ENCODE results near the gene AFP. TPM values are rescaled to one million over a fixed set of nuclear protein-coding genes. Genes with fewer than 3 reads are reported as not detected.

AFP gene
- total and polyA plus RNA-seq, 2 of the 13 experiments (the other 11 are each of a cell fraction or from before 2014, with no cell fraction given): 9,434 to 13,105 TPM

- no peak for TF ChIP-seq ZNF224 (CRISPR knock-in tag; IDR thresholded peaks at IDR 0.05)
- TF ChIP-seq, protein P1, sequence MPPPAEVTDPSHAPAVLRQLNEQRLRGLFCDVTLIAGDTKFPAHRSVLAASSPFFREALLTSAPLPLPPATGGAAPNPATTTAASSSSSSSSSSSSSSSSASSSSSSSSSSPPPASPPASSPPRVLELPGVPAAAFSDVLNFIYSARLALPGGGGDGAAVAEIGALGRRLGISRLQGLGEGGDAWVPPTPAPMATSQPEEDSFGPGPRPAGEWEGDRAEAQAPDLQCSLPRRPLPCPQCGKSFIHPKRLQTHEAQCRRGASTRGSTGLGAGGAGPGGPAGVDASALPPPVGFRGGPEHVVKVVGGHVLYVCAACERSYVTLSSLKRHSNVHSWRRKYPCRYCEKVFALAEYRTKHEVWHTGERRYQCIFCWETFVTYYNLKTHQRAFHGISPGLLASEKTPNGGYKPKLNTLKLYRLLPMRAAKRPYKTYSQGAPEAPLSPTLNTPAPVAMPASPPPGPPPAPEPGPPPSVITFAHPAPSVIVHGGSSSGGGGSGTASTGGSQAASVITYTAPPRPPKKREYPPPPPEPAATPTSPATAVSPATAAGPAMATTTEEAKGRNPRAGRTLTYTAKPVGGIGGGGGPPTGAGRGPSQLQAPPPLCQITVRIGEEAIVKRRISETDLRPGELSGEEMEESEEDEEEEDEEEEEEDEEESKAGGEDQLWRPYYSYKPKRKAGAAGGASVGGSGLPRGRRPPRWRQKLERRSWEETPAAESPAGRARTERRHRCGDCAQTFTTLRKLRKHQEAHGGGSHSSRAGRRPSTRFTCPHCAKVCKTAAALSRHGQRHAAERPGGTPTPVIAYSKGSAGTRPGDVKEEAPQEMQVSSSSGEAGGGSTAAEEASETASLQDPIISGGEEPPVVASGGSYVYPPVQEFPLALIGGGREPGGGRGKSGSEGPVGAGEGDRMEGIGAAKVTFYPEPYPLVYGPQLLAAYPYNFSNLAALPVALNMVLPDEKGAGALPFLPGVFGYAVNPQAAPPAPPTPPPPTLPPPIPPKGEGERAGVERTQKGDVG (CRISPR knock-in tag; IDR thresholded peaks at IDR 0.05; ENCODE audit: borderline replicate concordance): no peak
- TF ChIP-seq, protein P2, sequence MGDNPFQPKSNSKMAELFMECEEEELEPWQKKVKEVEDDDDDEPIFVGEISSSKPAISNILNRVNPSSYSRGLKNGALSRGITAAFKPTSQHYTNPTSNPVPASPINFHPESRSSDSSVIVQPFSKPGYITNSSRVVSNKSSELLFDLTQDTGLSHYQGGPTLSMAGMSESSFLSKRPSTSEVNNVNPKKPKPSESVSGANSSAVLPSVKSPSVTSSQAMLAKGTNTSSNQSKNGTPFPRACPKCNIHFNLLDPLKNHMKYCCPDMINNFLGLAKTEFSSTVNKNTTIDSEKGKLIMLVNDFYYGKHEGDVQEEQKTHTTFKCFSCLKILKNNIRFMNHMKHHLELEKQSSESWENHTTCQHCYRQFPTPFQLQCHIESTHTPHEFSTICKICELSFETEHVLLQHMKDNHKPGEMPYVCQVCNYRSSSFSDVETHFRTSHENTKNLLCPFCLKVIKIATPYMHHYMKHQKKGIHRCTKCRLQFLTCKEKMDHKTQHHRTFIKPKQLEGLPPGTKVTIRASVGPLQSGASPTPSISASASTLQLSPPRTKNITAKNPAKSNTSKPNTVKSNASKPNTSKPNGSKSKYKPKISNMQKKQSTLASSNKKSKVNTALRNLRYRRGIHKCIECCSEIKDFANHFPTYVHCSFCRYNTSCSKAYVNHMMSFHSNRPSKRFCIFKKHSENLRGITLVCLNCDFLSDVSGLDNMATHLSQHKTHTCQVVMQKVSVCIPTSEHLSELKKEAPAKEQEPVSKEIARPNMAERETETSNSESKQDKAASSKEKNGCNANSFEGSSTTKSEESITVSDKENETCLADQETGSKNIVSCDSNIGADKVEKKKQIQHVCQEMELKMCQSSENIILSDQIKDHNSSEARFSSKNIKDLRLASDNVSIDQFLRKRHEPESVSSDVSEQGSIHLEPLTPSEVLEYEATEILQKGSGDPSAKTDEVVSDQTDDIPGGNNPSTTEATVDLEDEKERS (CRISPR knock-in tag; IDR thresholded peaks at IDR 0.05): no peak
- no peak for TF ChIP-seq ZNF263 (CRISPR knock-in tag; IDR thresholded peaks at IDR 0.05)
- no peak for TF ChIP-seq DBP (CRISPR knock-in tag; IDR thresholded peaks at IDR 0.05; ENCODE audit: not compliant biosample characterization)
- no peak for TF ChIP-seq XBP1 (CRISPR knock-in tag; IDR thresholded peaks at IDR 0.05)
- TF ChIP-seq, protein P3, sequence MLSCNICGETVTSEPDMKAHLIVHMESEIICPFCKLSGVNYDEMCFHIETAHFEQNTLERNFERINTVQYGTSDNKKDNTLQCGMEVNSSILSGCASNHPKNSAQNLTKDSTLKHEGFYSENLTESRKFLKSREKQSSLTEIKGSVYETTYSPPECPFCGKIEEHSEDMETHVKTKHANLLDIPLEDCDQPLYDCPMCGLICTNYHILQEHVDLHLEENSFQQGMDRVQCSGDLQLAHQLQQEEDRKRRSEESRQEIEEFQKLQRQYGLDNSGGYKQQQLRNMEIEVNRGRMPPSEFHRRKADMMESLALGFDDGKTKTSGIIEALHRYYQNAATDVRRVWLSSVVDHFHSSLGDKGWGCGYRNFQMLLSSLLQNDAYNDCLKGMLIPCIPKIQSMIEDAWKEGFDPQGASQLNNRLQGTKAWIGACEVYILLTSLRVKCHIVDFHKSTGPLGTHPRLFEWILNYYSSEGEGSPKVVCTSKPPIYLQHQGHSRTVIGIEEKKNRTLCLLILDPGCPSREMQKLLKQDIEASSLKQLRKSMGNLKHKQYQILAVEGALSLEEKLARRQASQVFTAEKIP (CRISPR knock-in tag; IDR thresholded peaks at IDR 0.05; ENCODE audit: borderline replicate concordance): no peak
- peak; percentile 39; the same call in 1 of the 2 replicates for TF ChIP-seq NFIC (IDR thresholded peaks at IDR 0.05; ENCODE audit: low read length)
- TF ChIP-seq DMAP1 (CRISPR knock-in tag; IDR thresholded peaks at IDR 0.05): no peak
- no peak for TF ChIP-seq ELF4 (CRISPR knock-in tag; IDR thresholded peaks at IDR 0.05; ENCODE audit: borderline replicate concordance)
- no peak for TF ChIP-seq ZFP36 (IDR thresholded peaks at IDR 0.05; ENCODE audit: borderline replicate concordance, low read depth, low read length, partially characterized antibody)
- TF ChIP-seq HNF4A (CRISPR knock-in tag; IDR thresholded peaks at IDR 0.05): 0 out of 2 replicates have a peak, but pooled peaks have one; percentile 20
- no peak for TF ChIP-seq ZNF556 (CRISPR knock-in tag; IDR thresholded peaks at IDR 0.05; ENCODE audit: borderline replicate concordance)
- TF ChIP-seq TBX3 (IDR thresholded peaks at IDR 0.05; ENCODE audit: borderline replicate concordance): no peak
- TF ChIP-seq, protein P4, sequence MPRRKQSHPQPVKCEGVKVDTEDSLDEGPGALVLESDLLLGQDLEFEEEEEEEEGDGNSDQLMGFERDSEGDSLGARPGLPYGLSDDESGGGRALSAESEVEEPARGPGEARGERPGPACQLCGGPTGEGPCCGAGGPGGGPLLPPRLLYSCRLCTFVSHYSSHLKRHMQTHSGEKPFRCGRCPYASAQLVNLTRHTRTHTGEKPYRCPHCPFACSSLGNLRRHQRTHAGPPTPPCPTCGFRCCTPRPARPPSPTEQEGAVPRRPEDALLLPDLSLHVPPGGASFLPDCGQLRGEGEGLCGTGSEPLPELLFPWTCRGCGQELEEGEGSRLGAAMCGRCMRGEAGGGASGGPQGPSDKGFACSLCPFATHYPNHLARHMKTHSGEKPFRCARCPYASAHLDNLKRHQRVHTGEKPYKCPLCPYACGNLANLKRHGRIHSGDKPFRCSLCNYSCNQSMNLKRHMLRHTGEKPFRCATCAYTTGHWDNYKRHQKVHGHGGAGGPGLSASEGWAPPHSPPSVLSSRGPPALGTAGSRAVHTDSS (CRISPR knock-in tag; conservative IDR thresholded peaks at IDR 0.05): no peak
- peak; percentile 61; the same call in 1 of the 2 replicates for TF ChIP-seq BRF2 (CRISPR knock-in tag; IDR thresholded peaks at IDR 0.05)
These were observed 22.4 kb downstream of the AFP start (continued) for GRCh38 chr4:73458184-73459047.
